HEK293 (cell line): ENCODE measurements around the gene SLC13A3.

Experiments
- ZNF114 ChIP-seq: fragments of 450-650 bp; formaldehyde crosslinking; IDR thresholded peaks from 2 replicates; pipeline ENCODE4 v1.5.0; 2017; ENCODE audit warnings: missing biosample characterization, missing genetic modification characterization
- TF ChIP-seq, protein P1 (sequence below): fragments of 450-650 bp; formaldehyde crosslinking; IDR thresholded peaks from 2 replicates; pipeline ENCODE4 v1.5.1; 2016; ENCODE audit warnings: missing biosample characterization, missing genetic modification characterization

GRCh38 chr20:46551522-46552381 lies 99.5 kb downstream of the SLC13A3 start:
- TF ChIP-seq, protein P1, sequence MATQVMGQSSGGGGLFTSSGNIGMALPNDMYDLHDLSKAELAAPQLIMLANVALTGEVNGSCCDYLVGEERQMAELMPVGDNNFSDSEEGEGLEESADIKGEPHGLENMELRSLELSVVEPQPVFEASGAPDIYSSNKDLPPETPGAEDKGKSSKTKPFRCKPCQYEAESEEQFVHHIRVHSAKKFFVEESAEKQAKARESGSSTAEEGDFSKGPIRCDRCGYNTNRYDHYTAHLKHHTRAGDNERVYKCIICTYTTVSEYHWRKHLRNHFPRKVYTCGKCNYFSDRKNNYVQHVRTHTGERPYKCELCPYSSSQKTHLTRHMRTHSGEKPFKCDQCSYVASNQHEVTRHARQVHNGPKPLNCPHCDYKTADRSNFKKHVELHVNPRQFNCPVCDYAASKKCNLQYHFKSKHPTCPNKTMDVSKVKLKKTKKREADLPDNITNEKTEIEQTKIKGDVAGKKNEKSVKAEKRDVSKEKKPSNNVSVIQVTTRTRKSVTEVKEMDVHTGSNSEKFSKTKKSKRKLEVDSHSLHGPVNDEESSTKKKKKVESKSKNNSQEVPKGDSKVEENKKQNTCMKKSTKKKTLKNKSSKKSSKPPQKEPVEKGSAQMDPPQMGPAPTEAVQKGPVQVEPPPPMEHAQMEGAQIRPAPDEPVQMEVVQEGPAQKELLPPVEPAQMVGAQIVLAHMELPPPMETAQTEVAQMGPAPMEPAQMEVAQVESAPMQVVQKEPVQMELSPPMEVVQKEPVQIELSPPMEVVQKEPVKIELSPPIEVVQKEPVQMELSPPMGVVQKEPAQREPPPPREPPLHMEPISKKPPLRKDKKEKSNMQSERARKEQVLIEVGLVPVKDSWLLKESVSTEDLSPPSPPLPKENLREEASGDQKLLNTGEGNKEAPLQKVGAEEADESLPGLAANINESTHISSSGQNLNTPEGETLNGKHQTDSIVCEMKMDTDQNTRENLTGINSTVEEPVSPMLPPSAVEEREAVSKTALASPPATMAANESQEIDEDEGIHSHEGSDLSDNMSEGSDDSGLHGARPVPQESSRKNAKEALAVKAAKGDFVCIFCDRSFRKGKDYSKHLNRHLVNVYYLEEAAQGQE (tag by site-specific recombination) = no peak
- no peak for TF ChIP-seq ZNF114 (tag by site-specific recombination)
